NT2/D1 (cell line): Measurements from ENCODE around the gene WT1.

Source experiments
- SUZ12 ChIP-seq: IDR thresholded peaks from 2 replicates; pipeline ENCODE4 v1.6.1; 2011; ENCODE audit not compliant: insufficient read length, insufficient read depth; ENCODE audit errors: extremely low read depth
- YY1 ChIP-seq: IDR thresholded peaks from 2 replicates; pipeline ENCODE4 v1.6.1; 2011; ENCODE audit not compliant: insufficient read length, insufficient read depth
- ZNF274 ChIP-seq: IDR thresholded peaks from 2 replicates; pipeline ENCODE4 v1.6.1; 2011; ENCODE audit warnings: mild to moderate bottlenecking, low read depth, low read length

GRCh38 chr11:32430568-32431381, 4.6 kb downstream of the WT1 start:
- peak; percentile 57 for TF ChIP-seq SUZ12
- TF ChIP-seq YY1 = no peak
- TF ChIP-seq ZNF274 = no peak
